ENCODE data around the gene SLC51B. TPM values are rescaled to one million over a fixed set of nuclear protein-coding genes. Genes with fewer than 3 reads are reported as not detected.

SLC51B gene
- total and polyA plus RNA-seq, 10 of the 15 experiments (the other 5 are each of a cell fraction or from before 2014, with no cell fraction given), result 0.05 to 0.17 (median 0.13) TPM; not detected in 7

- Histone ChIP-seq H3K27ac (ENCODE audit: control insufficient read depth, insufficient read depth) (peak overlapping the region; percentile 60), H3K4me2 (ENCODE audit: control insufficient read depth, insufficient read depth) (peak overlapping the region; percentile 62), H2AFZ (ENCODE audit: control insufficient read depth, low read depth, low read length) (peak overlapping the region; percentile 39; the same call in 1 of the 2 replicates), H3K9me3 (replicated peaks; ENCODE audit: control insufficient read depth, insufficient read depth, low read length) (no peaks in the 10 kb centered on the region), H3K9ac (ENCODE audit: control insufficient read depth, insufficient read depth, low read length) (peak overlapping the region; percentile 74), H3K27me3 (replicated peaks in 1 of 2; ENCODE audit: control insufficient read depth in 2 of 2, insufficient read depth in 2 of 2, low read length in 1 of 2) (no peaks in the 10 kb centered on the region), H3K79me2 (ENCODE audit: control insufficient read depth, insufficient read depth, low read length) (peaks cover 20% of the 10 kb centered on the region), H3K4me1 (ENCODE audit: control insufficient read depth, insufficient read depth, low read length) (peaks cover 11% of the 10 kb centered on the region), H3K36me3 (ENCODE audit: control insufficient read depth in 2 of 2, insufficient read depth in 2 of 2, low read length in 1 of 2) (peaks cover 0 to 11% of the 10 kb centered on the region in 2 experiments; a peak in 1 of 4 replicates), H3K4me3 (peak overlapping the region; percentile 95), H4K20me1 (ENCODE audit: control insufficient read depth, insufficient read depth) (no peaks in the 10 kb centered on the region)
- intact Hi-C loops (cut with micrococcal nuclease; ENCODE audit: unreplicated experiment), result loop anchor here (2.0 to 5.0 kb wide), 2 partner anchors 38 to 136 kb away; no protein-coding TSS in a partner anchor
- DNase-seq (ENCODE audit: low read depth, low spot score) (no peak), FAIRE-seq (no peak), ATAC-seq (peak; percentile 27)
- ChIA-PET SMC1A (ENCODE audit: uncharacterized antibody, unreplicated experiment) (interaction anchor here (1.5 kb wide), 1 partner anchor 65 kb away, joined by 4 read pairs; no protein-coding TSS in a partner anchor), CTCF (interaction anchor here (0.6 kb wide), 1 partner anchor 53 kb away, joined by 3 read pairs; no protein-coding TSS in a partner anchor), RAD21 (ENCODE audit: unreplicated experiment) (no interaction called here), POLR2A (interaction anchor here (0.6 kb wide), 1 partner anchor 225 kb away, joined by 4 read pairs; no protein-coding TSS in a partner anchor)
- TF ChIP-seq RAD21 (IDR thresholded peaks at IDR 0.05; ENCODE audit: insufficient read depth, low read depth, low read length) (no peak), MLLT1 (IDR thresholded peaks at IDR 0.05) (peak; percentile 19; the same call in 1 of the 2 replicates), RUNX3 (IDR thresholded peaks at IDR 0.05; ENCODE audit: low read length) (no peak), YBX1 (IDR thresholded peaks at IDR 0.05) (0 out of 2 replicates have a peak, but pooled peaks have one; percentile 29)
- in situ Hi-C loops (cut with MboI), result no loop called here
- 34% methylated on average over 10 of the region's 10 CpGs for WGBS (ENCODE audit: insufficient coverage, insufficient replicate concordance, low lambda C conversion rate, missing lambda C conversion rate)
- BruUV-seq (replicated peaks), result TSS peak; percentile 54
Observed at GRCh38 chr15:65028338-65028737, 16.8 kb upstream of the SLC51B start.
